DMS 273 (cell line): Measurements from ENCODE around the gene PPM1L.
"Not testable (repeated sequence)": the region's sequence is repeated elsewhere in the genome, so short reads cannot be mapped to it uniquely, and the experiment has no call there.

Experiments
- DNase-seq: peaks from one replicate; lab custom pipeline; 2025; ENCODE audit not compliant: unreplicated experiment; lab: John Stamatoyannopoulos, UW

The PPM1L gene

DNA sequence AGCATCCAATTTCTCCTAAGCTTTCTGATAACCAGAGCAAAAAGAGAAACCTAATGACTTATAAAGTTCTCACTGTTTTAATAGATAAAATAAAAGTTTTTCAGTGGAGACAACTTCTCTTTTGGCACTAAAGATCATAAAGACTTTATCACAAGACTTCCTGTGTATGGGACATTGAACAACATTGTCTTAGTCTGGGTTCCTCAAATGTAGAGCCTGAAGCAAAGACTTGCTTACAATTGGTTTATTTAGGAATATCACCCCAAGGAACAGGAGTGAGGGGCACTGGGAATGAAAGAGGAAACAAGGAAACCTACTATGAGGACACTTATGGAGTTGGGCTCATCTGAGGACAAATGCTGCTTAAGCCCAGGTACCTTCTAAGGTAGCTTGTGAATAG, 221.7 kb downstream of the PPM1L start:
- no peak for DNase-seq

DNA sequence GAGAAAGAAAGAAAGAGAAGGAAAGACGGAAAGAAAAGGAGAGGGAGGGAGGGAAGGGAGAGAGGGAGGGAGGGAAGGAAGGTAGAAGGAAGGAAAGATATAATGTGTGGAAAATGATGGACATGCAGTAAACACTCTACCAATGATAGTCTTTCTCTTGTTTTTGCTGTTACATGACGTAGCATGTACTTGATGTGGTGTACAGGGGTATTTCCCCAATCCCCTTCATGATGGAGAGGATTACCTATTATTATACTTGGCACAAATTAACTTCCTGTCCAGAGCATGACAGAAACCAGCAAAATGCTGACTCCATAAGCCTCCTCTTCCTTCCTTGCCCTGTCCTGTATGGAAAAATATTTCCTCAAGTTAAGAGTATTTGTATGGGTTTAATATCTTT, 224.7 kb downstream of the PPM1L start:
- no peak for DNase-seq

DNA sequence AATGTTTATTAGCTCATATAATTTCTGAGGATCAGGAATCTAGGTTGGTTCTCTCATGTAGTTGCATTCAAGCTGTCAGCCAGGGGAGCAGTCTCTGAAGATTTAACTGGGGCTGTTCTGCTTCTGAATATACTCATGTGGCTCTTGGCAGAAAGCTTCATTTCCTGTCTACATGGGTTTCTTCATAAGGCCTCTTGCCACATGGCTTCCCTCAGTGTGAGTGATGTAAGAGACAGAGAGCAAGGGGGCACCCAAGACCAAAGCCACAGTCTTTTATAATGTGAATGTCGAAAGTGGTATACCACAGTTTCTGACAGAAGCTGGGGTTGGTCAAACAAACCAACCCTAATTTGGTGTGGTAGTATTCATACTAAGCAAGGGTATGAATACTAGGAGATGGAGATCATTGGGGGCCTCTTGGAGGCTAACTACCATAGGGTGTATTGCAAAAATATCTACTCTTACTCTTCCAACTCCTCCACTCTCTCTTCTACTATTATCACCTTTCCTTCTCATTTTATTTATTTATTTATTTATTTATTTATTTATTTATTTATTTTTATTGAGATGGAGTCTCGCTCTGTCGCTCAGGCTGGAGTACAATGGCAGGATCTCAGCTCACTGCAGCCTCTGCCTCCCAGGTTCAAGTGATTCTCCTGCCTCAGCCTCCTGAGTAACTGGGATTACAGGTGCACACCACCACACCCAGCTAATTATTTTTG, 225.3 kb downstream of the PPM1L start:
- DNase-seq: peak; percentile 8

DNA sequence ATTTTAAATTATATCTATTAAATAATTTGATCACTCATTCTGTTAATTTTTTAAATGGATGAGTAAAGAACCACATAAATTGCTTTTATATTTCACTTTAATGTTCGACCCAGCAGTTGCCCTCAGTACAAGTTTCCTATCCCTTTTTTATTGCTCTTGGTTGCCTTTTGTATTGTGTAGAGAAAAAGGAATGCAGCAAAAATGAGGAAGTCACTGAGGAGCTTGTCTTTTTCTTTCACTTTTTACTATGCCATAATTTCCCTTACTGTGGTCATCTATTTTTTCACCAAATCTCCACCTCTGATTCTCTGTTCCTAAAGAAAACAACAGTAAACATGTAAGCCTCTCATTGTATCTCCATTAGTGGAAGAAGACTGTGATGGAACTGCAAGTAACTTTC, 226.5 kb downstream of the PPM1L start:
- no peak for DNase-seq

DNA sequence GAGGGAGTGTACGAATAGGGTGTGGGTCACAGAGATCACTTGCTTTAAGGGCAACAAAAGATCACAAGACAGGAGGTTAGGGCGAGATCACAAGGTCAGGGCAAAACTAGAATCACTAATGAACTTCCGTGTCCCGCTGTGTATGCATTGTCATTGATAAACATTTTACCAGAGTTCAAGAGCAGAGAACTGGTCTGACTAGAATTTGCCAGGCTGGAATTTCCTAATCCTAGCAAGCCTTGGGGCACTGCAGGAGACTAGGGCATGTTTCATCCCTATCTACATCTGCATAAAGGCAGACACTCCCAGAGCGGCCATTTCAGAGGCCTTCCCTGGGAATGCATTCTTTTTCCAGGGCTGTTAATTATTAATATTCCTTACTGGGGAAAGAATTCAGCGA, 227.9 kb downstream of the PPM1L start:
- not testable (repeated sequence) for DNase-seq

DNA sequence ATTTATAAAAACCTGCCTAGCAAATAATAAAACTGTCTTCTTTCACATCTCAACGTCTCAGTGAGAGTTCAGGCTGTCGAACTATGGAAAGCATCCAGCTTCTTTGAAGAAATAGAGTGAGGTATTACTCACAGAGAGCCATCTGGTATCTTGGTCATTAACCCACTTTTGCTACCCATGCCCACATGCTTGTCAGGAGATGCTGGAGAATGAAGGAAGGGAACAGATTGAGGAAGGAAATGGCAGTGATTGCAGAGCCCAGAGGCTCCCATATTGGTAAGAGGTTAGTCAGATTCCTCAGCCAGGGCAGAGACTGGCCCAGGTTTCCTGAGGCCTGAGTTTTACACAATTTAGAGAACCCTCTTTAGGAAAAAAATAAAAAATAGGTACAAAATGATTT, 230.0 kb downstream of the PPM1L start:
- DNase-seq: peak; percentile 97

DNA sequence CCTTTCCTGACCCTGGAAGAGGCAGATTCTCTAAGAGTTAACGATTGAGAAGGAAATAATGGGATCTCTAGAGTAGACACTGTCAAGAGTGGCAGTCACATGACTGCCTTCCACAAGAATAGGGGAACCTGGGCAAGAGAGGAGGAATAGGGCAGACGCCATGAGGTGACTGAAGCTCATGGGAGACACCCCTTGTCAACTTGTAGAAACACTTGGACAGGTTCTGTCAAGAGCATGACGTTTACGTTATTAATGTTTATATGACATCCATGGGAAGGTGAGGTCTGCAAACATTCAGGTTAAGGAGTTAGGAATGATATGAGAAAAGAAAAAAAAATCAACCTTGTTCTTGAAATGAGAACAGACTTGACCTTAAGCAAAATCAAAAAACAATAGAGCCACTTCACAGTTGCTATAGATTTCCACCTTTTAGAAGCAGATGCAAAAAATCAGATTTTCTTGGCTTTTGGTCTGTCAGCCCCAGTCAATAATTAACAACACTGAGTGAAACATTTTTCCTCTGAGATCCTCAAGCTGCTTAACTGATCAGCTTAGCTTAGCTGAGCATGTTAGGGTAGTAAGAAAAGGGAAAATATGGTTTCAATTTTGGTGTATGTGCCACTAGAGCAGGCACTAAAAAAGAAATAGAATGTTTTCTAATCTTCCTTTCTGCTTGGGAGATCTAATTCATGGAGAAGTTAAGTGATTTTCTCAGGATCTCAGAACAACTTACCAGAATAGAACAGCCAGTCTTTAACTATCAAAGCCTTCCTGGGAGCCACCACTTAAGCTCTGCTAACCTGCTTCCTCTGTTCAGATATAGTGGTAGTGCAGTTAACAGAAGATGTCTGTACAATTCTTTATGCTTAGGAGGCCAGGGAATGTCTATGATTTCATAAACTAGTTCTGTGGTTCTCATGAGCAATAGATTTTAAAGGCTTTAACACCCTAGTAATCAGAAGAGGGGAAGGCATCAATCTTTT, 232.2 kb downstream of the PPM1L start:
- no peak for DNase-seq

DNA sequence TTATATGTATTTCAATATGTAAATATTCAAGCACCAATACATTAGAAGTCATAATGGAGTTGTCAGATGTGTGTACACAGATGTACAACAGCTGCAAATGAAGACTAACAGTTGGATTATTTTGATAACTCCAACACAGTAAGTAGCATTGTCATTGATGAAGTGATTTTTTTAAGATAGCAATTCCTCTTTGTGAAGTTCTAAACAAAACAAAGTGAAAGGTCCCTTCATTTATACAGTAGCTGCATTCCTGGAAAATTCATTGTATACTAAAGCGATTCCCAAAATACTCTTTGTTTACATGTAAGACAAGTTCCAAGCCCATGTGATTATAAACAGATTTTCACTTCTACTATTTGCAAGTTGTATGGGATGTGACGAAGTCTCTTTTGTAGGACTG, 234.4 kb downstream of the PPM1L start:
- DNase-seq: no peak

DNA sequence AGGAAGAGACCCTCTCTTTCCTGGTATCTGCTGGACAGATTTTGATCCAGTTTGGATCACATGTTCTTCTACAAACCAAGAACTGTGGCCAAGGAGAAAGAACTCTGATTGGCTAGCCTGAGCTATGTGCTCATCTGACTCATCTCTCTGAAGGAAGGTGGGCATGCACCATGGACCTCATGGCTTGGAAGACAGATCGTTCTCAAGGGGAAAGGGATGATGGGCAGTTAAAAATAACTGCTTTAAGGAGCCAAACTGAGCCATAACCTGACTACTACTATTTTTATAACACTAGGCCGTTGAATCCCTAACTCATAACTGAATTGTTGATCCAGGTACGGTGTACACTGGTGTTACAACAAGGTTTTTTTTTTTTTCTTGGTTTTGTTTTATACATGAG, 236.7 kb downstream of the PPM1L start:
- no peak for DNase-seq

DNA sequence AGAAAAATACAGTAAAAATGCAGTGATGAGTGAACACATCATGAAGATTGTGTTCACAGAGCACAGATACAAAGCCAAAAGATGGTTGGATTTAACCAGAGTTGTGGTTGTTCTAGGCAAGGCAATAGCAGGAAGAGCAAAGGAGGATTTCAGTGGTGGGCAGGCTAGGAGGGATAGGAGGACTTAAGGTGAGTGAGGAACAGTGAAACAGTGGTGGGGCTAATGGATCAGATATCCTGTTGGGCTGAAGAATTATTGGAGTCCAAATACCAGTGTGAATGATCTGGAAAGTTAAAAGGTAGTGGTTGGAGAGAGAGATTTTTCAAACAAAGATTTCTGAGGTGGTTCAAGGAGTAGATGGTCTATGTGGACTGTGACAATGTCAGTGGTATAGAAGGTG, 240.8 kb downstream of the PPM1L start:
- DNase-seq: no peak

DNA sequence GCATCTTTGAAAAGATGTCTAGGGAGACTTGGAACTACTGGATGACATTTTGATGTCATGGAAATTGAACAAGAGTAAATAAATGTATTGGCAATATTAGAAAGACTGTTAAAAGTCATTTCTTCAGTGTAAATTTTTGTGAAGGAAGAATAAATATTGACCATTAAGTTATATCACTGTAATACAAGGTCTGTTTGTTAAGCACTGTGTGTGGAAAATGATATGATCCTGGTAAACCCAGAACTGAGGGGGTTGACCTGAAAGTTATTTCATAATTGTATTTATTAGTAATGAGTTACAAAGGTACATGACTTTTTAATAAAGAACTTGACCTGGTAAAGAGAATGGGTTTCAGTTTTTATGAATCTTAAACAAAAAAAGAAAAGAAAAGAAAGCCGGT, 242.6 kb downstream of the PPM1L start:
- no peak for DNase-seq

DNA sequence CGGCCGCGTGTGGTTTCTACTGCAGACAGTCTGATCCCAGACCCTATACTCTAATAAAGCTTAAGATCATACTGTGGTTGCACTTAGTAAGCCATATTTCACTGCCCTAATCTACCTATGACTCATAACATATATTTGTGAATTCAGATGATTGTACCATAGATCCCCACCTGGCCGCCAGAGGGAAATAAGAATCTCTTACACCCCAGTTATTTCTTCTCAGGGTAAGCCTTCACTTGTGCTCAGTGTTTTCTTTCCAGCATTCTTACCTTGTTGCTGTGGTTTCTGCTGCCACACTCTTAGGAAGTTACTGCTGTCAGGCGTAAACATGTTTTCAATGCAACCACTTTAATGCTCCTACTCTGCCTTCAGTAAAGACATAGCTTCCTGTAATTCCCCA, 243.2 kb downstream of the PPM1L start:
- peak; percentile 9 for DNase-seq

DNA sequence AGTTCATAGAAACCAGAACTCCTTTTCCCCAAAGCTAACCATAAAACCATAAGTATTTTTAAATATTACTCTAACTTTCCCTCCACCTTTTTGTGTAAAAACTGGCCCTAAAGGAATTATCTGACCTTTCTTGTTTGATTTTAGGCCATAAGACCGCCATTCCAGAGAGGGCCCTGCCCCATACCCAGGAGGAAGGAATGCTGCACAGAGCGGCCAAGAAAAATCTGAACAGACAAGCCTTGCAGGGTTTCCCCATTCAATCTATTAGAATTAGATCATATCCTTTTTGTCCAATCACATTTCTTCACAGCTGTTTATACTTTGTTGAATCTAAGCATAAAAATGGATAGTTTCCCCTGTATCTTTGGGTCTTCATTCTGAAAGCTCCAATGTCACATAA, 252.1 kb downstream of the PPM1L start:
- DNase-seq: no peak

DNA sequence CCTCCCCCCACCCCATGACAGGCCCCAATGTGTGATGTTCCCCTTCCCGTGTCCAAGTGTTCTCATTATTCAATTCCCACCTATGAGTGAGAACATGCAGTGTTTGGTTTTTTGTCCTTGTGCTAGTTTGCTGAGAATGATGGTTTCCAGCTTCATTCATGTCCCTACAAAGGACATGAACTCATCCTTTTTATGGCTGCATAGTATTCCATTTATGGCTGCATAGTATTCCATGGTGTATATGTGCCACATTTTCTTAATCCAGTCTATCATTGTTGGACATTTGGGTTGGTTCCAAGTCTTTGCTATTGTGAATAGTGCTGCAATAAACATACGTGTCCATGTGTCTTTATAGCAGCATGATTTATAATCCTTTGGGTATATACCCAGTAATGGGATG, 254.1 kb downstream of the PPM1L start:
- not testable (repeated sequence) for DNase-seq

DNA sequence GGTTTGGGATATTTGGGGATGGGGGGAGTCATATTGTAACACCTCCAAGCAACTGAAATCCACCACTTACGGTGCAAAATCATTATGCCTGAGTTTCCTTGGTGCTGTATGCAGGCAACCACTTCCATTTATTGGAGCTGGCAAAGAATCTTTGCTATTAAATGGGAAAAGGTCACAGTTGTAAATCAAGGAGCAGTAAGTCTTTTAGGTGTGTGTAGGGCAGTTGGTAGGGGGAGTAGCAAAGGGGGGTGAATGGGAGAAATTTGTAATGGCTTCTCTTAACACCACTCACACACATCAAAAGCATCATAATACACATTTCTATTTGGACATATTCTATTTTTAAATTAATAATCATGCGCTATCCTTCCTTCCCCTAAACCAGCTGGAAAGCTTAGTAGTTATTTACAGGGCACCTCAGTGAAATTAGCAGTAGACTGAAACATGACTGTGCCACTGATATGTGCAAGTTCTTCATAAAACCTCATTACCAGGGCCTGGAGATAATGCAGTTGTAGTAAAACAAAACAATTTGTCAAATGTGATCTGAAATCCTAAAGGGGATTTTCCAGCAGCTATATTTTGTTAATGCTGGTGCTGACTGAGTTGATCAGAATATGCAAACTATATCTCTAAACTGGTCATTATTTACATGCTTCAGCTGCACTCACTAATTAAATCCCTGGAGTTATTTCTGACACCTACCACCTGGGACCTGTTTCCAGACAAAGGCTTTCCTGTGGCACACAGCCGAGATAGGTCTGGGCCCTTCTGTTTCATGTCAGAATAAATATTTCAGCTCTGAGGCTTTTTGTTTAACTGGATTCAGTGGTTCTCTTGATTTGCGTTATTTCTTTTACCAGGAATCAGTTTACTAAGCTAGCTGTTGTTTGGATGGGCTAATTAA, 259.1 kb downstream of the PPM1L start:
- DNase-seq: peak; percentile 47

DNA sequence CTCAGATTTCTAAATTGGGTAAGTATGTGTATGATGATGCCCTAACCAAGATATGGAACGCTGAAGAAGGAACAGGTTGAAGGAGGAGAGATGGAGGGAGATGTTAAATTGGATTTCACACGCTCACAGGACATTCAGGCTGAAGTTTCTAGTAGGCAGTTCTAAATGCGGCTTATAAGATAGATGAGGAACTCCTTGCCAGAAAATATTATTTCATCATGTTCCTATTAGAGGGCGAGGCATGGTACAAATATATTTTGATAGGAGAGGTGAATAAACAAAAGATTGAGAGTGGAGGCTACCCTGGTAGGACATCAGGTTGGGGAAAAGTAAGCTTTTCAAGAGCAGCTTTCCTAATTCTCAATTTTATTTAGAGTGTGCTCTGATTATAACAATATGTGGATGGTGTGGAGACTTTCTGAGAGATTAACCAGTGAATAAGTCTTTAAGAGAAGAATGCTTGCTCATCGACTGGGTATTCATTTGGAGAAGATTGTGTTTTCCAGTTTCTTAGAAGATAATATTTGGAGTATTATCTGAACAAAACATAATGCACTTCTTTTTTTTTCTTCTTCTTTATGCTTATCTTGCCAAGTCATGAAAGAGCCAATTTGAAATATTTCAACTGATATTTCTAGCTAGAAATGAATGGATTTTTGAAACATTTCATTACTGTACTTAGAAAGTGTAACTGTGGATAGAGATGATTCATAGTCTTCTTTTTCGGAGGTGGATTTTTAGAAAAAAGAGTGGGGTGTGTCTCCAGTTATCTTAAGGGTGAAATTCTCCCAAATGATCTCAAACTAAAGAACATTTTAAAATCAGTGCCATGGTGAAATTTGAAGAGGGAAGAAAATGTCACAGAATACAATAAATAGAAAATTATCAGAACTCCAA, 260.6 kb downstream of the PPM1L start:
- DNase-seq: no peak

DNA sequence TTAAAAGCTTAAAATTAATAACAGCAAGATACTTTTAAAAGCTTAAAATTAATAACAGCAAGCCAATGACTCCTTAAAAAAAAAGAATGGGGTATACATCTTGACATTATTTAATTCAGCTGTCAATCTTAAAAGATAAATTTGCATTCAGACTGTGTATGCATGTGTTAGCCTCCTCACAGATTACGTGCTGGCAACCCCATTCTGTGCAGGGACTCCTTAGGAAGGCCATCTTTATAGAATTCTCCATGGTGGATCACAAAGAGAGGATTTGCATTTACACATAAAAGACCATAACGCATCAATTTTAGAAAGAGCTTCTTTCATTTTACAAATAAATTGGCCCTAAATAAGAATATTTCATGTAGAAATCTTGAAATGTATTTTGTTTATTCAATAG, 261.9 kb downstream of the PPM1L start:
- no peak for DNase-seq

DNA sequence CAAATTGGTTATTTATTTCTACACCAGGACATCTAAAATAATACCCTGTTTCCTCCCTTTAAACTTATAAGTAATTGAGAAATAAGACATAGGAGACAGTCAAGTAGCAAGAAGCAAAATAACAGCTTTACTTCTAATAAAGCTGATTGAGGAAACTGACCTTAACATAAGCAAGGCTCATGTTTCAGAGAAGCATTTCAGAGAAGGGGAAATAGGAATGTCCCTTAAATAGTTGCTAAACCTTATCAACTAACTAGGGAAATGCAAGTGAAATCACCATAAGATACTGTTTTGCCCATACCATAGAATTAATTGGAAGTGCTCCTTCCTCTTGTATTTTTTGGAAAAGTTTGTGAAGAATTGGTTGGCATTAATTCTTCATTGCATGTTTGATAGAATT, 264.2 kb downstream of the PPM1L start:
- DNase-seq: no peak

DNA sequence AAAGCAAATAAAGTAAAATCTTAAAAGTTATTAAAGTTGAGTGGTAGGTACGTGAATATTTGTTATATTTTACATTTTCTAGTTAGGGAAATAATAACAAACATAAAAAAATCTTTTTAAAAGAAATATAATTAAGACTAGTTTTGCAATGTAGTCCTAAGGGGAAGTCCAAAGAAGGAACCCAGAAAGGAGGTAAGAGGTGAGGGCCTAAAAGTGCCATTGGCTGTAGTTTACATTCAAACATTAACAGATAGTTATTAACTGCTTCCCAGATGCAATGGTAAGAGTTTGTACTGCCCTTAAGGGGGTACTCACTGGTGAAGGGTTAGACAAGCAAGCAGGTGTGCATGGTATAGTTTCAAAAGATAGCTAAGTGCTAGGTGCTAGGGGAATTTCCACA, 269.9 kb downstream of the PPM1L start:
- no peak for DNase-seq
